GM18870 (cell line): ENCODE data around the gene TRMT61B.
A peak's percentile ranks its signal among the peaks of the same experiment; 100 is the strongest.

ENCODE experiments used
- ATAC-seq: cut with Tn5 transposase; IDR thresholded peaks from one replicate; pipeline ENCODE4 v1.9.1; 2021; ENCODE audit warnings: moderate library complexity; ENCODE audit not compliant: unreplicated experiment

TRMT61B gene

GRCh38 chr2:28868611-28869010 lies 1.5 kb downstream of the TRMT61B start:
- no peak for ATAC-seq

GRCh38 chr2:28855977-28856376 lies 14.1 kb downstream of the TRMT61B start:
- ATAC-seq = no peak

- no peak for ATAC-seq
These were observed 14.9 kb downstream of the TRMT61B start for GRCh38 chr2:28855193-28855592.

GRCh38 chr2:28842042-28842441 lies 28.1 kb downstream of the TRMT61B start:
- ATAC-seq = no peak

- ATAC-seq = no peak
These were observed 31.1 kb downstream of the TRMT61B start for GRCh38 chr2:28838971-28839370.

- ATAC-seq = no peak
These were observed 34.3 kb downstream of the TRMT61B start for GRCh38 chr2:28835781-28836180.

GRCh38 chr2:28833740-28834470 lies 36.2 kb downstream of the TRMT61B start:
- no peak for ATAC-seq

GRCh38 chr2:28828382-28828781 lies 41.7 kb downstream of the TRMT61B start:
- ATAC-seq = no peak

- ATAC-seq = no peak
These were observed 45.2 kb downstream of the TRMT61B start for GRCh38 chr2:28824870-28825269.

GRCh38 chr2:28824207-28824606 lies 45.9 kb downstream of the TRMT61B start:
- ATAC-seq = no peak

- no peak for ATAC-seq
These were observed 48.1 kb downstream of the TRMT61B start for GRCh38 chr2:28822036-28822435.

GRCh38 chr2:28821295-28821958 lies 48.7 kb downstream of the TRMT61B start:
- no peak for ATAC-seq

GRCh38 chr2:28818053-28818452 lies 52.1 kb downstream of the TRMT61B start:
- no peak for ATAC-seq

- peak; percentile 47 for ATAC-seq
These were observed 59.5 kb downstream of the TRMT61B start, which contains the start of gene SPDYA for GRCh38 chr2:28810384-28811285. SPDYA (plus strand) TSS chr2:28810834; CDS start chr2:28816015, 5,181 bp downstream.

GRCh38 chr2:28809927-28810326 lies 60.2 kb downstream of the TRMT61B start:
- ATAC-seq = no peak

- ATAC-seq = no peak
These were observed 67.1 kb downstream of the TRMT61B start for GRCh38 chr2:28802975-28803429.

GRCh38 chr2:28801726-28802125 lies 68.4 kb downstream of the TRMT61B start:
- ATAC-seq = no peak
